ENCODE data around the gene SRRD.

SRRD gene

GRCh38 chr22:26482161-26482560, 1.5 kb upstream of the SRRD start:
- no peak for DNase-seq (ENCODE audit: low spot score)

GRCh38 chr22:26483043-26483438, 636 bp upstream of the SRRD start:
- no peak for DNase-seq (ENCODE audit: low spot score)

DNA sequence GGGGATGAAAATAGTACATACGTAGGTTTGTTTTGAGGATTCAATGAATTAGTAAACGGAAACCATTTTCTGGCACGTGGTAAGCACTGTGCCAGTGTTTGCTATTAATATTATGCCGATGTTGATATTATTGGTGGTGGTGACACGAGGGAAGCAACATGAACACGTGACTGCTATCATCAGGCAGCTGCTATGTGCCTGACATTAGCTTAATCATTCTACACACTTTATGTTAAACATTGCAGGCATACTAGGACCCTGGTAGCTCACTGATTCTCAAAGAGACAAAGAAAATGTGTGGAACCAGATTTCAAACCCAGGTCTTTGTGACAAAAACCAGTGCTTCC, 656 bp downstream of the SRRD start:
- DNase-seq (ENCODE audit: low spot score): no peak

GRCh38 chr22:26485013-26485412, 1.3 kb downstream of the SRRD start:
- no peak for DNase-seq (ENCODE audit: low spot score)

GRCh38 chr22:26485806-26486390, 2.2 kb downstream of the SRRD start:
- DNase-seq (ENCODE audit: low spot score): no peak

DNA sequence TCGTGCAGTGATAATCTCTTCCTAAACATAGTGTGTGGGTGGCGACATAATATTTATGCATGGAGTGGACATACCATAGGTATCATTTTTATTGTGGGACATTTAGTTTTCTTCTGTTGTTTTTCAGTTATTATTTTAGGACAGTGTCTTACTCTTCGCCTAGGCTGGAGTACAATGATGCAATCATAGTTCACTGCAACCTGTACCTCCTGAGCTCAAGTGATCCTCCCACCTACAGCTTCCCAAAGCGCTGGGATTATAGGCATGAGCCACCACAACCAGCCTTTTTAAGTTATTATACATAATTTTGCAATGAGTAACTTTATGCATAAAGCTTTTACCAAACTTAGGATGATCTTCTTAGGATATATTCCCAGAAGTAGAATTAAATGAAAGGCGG, 2.7 kb downstream of the SRRD start:
- no peak for DNase-seq (ENCODE audit: low spot score)

- no peak for DNase-seq (ENCODE audit: low spot score)
Measured at GRCh38 chr22:26487996-26488395, 4.3 kb downstream of the SRRD start.

DNA sequence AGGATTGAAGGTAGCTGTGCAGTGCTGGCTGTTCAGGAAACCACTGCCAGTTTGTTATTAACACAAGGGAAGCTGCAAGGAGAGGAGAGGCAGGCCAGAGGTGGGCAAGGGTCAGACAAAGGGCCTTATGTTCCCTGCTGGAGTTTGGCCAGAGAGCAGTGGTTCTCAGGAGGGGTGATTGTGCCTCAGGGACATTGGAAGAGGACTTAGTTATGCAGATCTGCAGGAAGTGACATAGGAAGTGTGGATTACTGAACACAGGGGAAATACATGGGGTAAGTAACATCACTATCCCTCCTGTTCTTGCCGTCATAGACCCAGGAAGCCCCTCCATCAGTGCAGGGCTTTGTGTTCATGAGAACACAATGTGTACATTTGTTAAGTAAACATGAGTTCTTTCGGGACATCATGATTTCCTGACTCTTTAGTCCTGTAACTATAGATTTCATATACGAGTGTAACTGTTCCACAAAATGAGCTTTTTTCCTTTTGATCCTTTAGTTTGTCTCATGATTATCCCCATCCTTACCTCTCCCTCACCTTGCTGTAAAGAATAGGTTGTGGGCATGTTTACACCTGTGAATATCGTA, 5.9 kb downstream of the SRRD start:
- DNase-seq (ENCODE audit: low spot score): no peak

DNA sequence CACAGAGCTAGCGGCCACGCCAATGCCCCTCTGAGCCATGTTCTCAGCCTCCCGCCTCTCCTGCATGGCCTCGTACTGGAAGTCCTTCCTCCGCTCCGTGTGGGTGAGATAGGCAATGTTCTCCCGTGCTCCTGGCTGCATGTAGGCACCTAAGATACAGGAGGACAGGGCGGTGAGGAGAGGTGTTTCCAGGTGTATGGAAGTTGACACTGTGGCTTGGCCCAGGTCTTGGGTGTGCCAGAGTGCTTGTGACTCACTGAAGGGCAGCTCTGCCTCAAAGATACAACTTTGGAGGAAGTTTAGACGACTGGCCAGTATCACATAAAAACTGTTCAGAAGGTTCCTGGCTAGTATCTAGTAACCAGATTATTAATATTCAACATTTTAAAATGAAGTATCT, 8.5 kb downstream of the SRRD start:
- DNase-seq (ENCODE audit: low spot score): no peak

- DNase-seq (ENCODE audit: low spot score): no peak
Measured at GRCh38 chr22:26494506-26494905, 10.8 kb downstream of the SRRD start.

DNA sequence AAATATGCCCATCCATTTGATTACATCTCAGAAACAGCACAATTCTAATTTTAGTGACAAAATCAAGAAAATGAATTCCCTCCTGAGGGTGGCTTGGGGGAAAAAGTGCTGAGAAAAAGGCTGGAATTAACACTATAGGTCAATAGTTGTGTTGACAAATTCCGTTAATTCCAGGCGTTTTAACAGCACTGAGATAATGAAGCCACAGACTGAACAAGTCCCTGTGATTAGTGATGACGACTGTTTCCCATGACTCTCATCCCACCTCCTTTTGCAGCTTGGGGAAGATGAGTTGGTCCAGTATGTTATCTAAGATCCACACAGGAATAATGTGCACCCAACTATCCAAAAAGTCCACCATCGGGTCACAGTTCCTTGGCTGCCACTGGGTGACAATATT, 12.8 kb downstream of the SRRD start:
- DNase-seq (ENCODE audit: low spot score): no peak

DNA sequence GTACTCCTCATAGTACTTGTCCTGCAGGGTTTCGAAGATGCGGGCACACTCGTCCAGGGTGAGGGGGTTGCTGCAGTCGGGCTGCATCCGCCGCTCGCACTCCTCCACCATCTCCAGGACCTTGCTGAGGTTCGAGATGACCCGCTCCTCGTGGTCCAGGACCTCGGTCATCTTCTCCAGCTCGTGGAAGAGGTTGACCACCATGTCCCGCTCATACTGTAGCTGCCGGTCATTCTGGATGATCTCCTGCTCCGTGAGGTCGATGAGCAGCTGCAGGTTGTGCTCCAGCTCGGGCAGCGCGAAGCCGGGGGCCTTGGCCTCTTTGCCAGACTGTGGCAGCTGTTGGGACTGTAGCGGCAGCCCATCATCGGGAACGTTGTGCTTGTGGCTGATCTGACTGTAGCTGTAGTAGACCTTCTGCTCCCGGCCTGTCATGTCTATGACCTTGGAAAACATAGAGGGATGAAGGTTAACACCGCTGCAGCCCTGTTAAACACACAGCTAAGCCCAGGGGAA, 15.6 kb downstream of the SRRD start:
- DNase-seq (ENCODE audit: low spot score): no peak

- no peak for DNase-seq (ENCODE audit: low spot score)
Measured at GRCh38 chr22:26501996-26502395, 18.3 kb downstream of the SRRD start.

DNA sequence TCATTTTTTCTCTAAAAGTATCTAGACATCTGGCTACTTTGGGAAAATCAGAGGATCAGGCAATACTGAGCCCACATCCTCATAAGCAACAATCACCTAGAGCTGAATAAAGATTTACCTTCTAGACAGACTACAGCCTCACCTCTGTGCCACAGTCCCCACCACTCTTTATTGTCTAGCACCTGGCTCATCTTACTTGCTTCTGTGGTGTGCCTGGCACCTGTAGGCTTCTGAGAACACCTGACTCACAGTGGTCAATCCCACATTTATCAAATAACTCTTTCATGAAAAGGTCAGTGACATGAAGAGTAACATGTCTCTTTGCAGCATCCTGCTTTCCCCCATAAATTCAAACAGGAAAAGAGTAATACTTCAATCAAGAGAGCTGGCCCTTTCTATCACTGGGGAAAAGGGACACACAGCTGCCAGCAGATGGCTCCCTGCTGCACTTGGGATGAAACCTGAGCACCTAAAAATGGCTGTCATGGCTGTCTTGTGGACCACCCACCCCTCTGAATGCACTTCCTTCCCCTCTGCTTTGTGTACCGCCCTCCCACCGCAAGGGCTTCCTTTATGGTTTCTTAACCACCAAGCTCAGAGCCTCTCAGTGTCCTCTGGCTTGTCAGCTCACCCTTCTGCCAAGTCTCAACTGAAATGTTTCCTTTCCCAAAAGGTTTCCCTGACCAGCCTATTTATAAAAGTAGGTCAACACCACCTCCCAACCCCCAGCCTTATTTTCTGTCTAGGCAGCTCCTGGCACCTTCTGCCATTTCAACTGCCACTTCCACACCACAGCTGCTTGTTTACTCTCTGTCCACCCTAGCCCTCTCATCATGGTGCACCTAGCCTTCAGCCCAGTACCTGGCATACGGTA, 19.2 kb downstream of the SRRD start:
- peak; percentile 47 for DNase-seq (ENCODE audit: low spot score)

- DNase-seq (ENCODE audit: low spot score): no peak
Measured at GRCh38 chr22:26503758-26504157, 20.1 kb downstream of the SRRD start.

GRCh38 chr22:26508148-26508547, 24.5 kb downstream of the SRRD start:
- no peak for DNase-seq (ENCODE audit: low spot score)

GRCh38 chr22:26512149-26512793, 28.6 kb downstream of the SRRD start, which contains the start of gene TFIP11:
Gene TFIP11, minus strand, starts transcription at chr22:26512473. Its CDS starts 2,201 bp downstream, at chr22:26510272.
- peak; percentile 86 for DNase-seq (ENCODE audit: low spot score)

GRCh38 chr22:26513838-26514237, 30.2 kb downstream of the SRRD start:
- no peak for DNase-seq (ENCODE audit: low spot score)

GRCh38 chr22:26514419-26515161, 30.9 kb downstream of the SRRD start:
- DNase-seq (ENCODE audit: low spot score): no peak

DNA sequence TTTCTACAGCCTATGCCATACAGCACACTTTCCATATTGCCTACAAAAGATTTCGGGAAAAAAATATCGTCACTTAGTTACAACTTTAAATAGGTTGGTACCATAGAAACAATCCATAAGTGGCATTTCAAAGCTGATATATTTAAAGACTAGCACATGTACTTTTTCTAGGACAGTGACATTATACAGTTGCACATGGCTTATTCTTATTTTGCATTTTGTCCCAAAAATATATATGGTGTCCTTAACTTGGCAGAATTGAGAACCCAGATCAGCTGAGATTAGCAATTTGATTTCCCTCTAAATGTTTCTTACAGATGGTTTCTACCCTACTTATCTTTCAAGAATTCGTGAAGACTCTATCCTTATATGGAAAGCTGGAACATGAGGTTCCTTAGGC, 32.3 kb downstream of the SRRD start:
- DNase-seq (ENCODE audit: low spot score): no peak

DNA sequence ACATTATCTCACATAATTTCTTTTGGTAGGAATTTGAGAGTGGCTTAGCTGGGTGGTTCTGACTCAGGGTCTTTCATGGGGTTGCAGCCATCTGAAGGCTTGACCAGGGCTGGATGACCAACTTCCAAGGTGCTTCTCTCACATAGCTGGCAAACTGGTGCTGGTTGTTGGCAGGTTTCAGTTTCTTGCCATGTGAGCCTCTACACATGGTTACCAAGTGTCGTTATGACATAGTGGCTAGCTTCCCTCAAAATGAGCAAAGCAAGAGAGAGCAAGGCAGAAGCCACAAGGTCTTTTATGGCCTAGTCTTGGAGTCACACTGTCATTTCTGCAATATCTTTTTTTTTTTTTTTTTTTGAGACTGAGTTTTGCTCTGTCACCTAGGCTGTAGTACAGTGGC, 32.8 kb downstream of the SRRD start:
- DNase-seq (ENCODE audit: low spot score): no peak

DNA sequence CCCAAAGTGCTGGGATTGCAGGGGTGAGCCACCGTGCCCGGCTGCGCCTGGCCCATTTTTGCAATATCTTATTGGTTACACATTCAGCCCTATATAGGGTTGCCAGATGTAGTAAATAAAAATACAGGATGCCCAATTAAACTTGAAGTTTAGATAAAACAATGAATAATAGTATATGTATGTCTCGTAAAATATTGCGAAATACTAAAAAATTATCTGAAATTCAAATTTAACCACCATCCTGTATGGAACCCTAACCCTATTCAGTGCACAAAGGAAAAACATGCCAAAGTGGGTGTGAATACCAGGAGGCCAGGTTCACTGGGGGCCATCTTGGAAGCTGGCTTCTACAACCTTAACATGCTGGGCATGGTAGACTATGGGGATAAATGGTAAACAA, 33.8 kb downstream of the SRRD start:
- no peak for DNase-seq (ENCODE audit: low spot score)
